ENCODE data around the gene BRIP1. TPM values are rescaled to one million over a fixed set of nuclear protein-coding genes. Genes with fewer than 3 reads are reported as not detected.

Gene BRIP1
- total and polyA plus RNA-seq, 10 of the 15 experiments (the other 5 are each of a cell fraction or from before 2014, with no cell fraction given), result 4.0 to 24.2 (median 12.8) TPM

GRCh38 chr17:61806936-61807335 lies 56.4 kb downstream of the BRIP1 start:
- Histone ChIP-seq H2AFZ (ENCODE audit: control insufficient read depth, low read depth, low read length) (no peak overlapping the region), H3K4me2 (ENCODE audit: control insufficient read depth, insufficient read depth) (no peak overlapping the region), H3K4me3 (no peak overlapping the region), H3K27me3 (replicated peaks in 1 of 2; ENCODE audit: control insufficient read depth in 2 of 2, insufficient read depth in 2 of 2, low read length in 1 of 2) (no peaks in the 10 kb centered on the region), H3K27ac (ENCODE audit: control insufficient read depth, insufficient read depth) (no peak overlapping the region), H3K36me3 (ENCODE audit: control insufficient read depth in 2 of 2, insufficient read depth in 2 of 2, low read length in 1 of 2) (peaks cover 0 to 4% of the 10 kb centered on the region in 2 experiments; a peak in 3 of 4 replicates), H3K9me3 (replicated peaks; ENCODE audit: control insufficient read depth, insufficient read depth, low read length) (no peaks in the 10 kb centered on the region), H4K20me1 (ENCODE audit: control insufficient read depth, insufficient read depth) (no peaks in the 10 kb centered on the region), H3K79me2 (ENCODE audit: control insufficient read depth, insufficient read depth, low read length) (no peaks in the 10 kb centered on the region), H3K4me1 (ENCODE audit: control insufficient read depth, insufficient read depth, low read length) (no peaks in the 10 kb centered on the region), H3K9ac (ENCODE audit: control insufficient read depth, insufficient read depth, low read length) (no peak overlapping the region)
- ChIA-PET SMC1A (ENCODE audit: uncharacterized antibody, unreplicated experiment) (interaction anchor here (0.6 kb wide), 1 partner anchor 30 kb away, joined by 3 read pairs; no protein-coding TSS in a partner anchor), POLR2A (interaction anchor here (0.6 kb wide), 1 partner anchor 94 kb away, joined by 5 read pairs; no protein-coding TSS in a partner anchor), RAD21 (ENCODE audit: unreplicated experiment) (no interaction called here), CTCF (interaction anchor here (1.9 kb wide), 1 partner anchor 30 kb away, joined by 6 read pairs; no protein-coding TSS in a partner anchor)
- FAIRE-seq (no peak), DNase-seq (ENCODE audit: low read depth, low spot score) (no peak), ATAC-seq (no peak)
- intact Hi-C loops (cut with micrococcal nuclease; ENCODE audit: unreplicated experiment) (no loop called here), in situ Hi-C loops (cut with MboI) (no loop called here)
- BruUV-seq (replicated peaks), result no TSS peak
- TF ChIP-seq, protein P1, sequence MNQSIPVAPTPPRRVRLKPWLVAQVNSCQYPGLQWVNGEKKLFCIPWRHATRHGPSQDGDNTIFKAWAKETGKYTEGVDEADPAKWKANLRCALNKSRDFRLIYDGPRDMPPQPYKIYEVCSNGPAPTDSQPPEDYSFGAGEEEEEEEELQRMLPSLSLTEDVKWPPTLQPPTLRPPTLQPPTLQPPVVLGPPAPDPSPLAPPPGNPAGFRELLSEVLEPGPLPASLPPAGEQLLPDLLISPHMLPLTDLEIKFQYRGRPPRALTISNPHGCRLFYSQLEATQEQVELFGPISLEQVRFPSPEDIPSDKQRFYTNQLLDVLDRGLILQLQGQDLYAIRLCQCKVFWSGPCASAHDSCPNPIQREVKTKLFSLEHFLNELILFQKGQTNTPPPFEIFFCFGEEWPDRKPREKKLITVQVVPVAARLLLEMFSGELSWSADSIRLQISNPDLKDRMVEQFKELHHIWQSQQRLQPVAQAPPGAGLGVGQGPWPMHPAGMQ (IDR thresholded peaks at IDR 0.05; ENCODE audit: borderline replicate concordance), result no peak
- TF ChIP-seq SUZ12 (IDR thresholded peaks at IDR 0.05; ENCODE audit: unreplicated experiment) (no peak), NFXL1 (IDR thresholded peaks at IDR 0.05; ENCODE audit: borderline replicate concordance) (peak; percentile 29; the same call in 1 of the 2 replicates)
- WGBS (ENCODE audit: insufficient coverage, insufficient replicate concordance, low lambda C conversion rate, missing lambda C conversion rate), result 95% methylated on average over 1 of the region's 1 CpG
